GM23338 (cell line): ENCODE results near the gene SIK2.

Experiments used
- CREB1 ChIP-seq: fragments of 250-450 bp; sonication (Bioruptor Pico); IDR thresholded peaks from 2 replicates; pipeline ENCODE4 v1.5.0; 2020; ENCODE audit warnings: low read depth, mild to moderate bottlenecking, moderate library complexity
- CTCF ChIP-seq, 2 experiments: fragments of 200-600 bp in 1 of 2; sonication (generic) in 1 of 2; conservative IDR thresholded peaks; 2 replicates each; pipeline versions ENCODE4 v1.5.1 to v1.6.1; 2016 to 2017; ENCODE audit warnings: antibody characterized with exemption in 2 of 2, low read depth in 2 of 2, mild to moderate bottlenecking in 2 of 2, moderate library complexity in 1 of 2
- EZH2 ChIP-seq: fragments of 200-600 bp; sonication (generic); IDR thresholded peaks from one replicate; pipeline ENCODE4 v1.8.0; 2017; ENCODE audit warnings: antibody characterized with exemption, mild to moderate bottlenecking, low read depth; ENCODE audit not compliant: unreplicated experiment
- EZH2phosphoT487 ChIP-seq: fragments of 200-600 bp; sonication (generic); IDR thresholded peaks from one replicate; pipeline ENCODE4 v1.8.1; 2018; ENCODE audit warnings: antibody characterized with exemption; ENCODE audit not compliant: unreplicated experiment
- JUNB ChIP-seq: IDR thresholded peaks from one replicate; pipeline ENCODE4 v1.6.1; 2016; ENCODE audit warnings: antibody characterized with exemption; ENCODE audit not compliant: unreplicated experiment
- POLR2AphosphoS5 ChIP-seq: IDR thresholded peaks from 2 replicates; pipeline ENCODE4 v1.6.1; 2016; ENCODE audit warnings: antibody characterized with exemption, low read depth

DNA sequence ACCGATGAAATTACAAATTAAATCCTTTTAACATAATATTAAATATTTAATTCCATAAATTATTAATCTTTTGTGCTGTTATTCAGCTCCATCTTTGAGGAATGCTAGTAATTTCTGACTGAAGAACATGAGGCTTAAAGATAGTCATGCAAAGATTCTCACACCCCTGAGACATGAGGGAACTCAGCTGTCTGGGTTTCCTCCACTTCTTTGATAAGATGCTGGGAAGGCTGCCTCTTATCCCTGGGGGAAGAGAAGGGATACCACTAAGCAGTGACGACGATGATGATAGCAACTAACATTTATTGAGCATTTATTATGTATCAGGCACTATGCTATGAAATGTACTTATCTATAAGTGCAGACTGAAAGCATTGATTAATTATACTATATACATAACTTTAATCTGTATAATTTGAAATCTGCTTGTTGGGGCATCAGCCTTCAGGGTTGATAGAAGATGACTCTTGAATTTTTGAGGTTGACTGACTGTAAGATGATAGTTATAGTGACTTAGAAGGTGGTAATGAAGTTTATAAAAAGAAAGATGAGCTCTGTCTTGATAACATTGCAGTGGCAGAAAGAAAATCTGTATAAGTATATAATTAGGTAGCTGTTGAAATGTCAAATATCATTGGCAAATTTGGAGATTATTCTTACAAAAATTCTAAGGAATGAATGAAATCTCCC, 78.4 kb downstream of the SIK2 start:
- TF ChIP-seq CTCF (conservative IDR thresholded peaks at IDR 0.05; ENCODE audit: low read depth in 2 of 2) = no peak
- TF ChIP-seq EZH2 = no peak
- TF ChIP-seq CREB1 (CRISPR knock-in tag) = no peak
- no peak for TF ChIP-seq EZH2phosphoT487
- no peak for TF ChIP-seq POLR2AphosphoS5
- no peak for TF ChIP-seq JUNB
